Tibial nerve (tissue), 3 donors: ENCODE data around the gene GPAT3.

Experiments used
- CTCF ChIP-seq, 5 experiments: fragments of 200-600 bp in 3 of 5; fragments of 450-650 bp in 2 of 5; sonication (generic) in 3 of 5; IDR thresholded peaks; one replicate each; pipeline ENCODE4 v1.5.1; 2016 to 2019; ENCODE audit warnings: antibody characterized with exemption in 5 of 5, mild to moderate bottlenecking in 3 of 5, moderate library complexity in 2 of 5
- POLR2A ChIP-seq, 2 donors: fragments of 450-650 bp; IDR thresholded peaks; one replicate each; pipeline ENCODE4 v1.6.1; 2017; ENCODE audit warnings: antibody characterized with exemption in 2 of 2, mild to moderate bottlenecking in 2 of 2, moderate library complexity in 2 of 2

- TF ChIP-seq CTCF (IDR thresholded peaks at IDR 0.05) = no peak
- no peak for TF ChIP-seq POLR2A (IDR thresholded peaks at IDR 0.05)
Observed at GRCh38 chr4:83516042-83516772, 19.7 kb upstream of the GPAT3 start.
